ENCODE data around the gene TBC1D23.
A peak's percentile ranks its signal among the peaks of the same experiment; 100 is the strongest.
"Not testable (repeated sequence)": the region's sequence is repeated elsewhere in the genome, so short reads cannot be mapped to it uniquely, and the experiment has no call there.

The TBC1D23 gene

DNA sequence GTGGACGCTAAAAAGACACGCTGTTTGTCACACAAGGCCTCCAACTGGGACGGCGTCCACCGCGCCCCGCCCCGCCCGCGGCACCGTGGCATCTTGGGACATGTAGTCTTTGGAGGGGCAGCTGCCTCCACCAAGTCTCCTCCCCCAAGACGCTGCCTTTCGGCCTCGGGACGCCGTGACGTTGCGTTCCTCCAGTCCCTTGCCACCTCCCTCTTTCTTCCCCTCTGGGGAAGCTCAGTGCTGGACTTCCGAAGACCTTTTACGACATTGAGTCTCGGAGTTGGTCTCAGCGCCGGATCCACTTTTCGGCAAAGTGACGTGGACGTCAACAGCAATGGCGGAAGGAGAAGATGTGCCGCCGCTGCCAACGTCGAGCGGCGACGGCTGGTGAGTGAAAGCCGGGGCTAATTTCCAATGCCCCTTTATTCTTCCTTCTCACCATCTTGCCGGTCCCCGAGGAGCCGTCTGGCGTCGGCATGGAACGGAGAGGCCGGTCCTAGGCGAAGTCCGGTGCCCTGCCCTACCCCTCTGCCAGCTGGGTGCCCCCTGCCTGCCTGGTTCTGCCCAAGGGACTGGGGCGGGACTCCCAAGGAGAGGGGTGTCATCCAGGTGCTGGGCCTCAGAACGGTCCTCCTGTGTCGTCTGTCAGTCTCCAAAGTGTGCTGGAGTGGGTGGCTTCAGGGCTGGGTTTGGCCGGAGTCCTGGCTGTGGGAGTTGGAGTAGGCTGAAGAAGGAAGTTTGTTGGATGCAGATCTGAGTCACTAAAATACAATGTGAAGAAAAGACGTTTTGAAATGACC lies at the start of gene TBC1D23:
TSS of gene TBC1D23 (plus strand) at position 308 of the 800 bp plus-strand sequence. CDS start at position 335, 27 bp downstream.
- peak; percentile 92 to 94 for DNase-seq (ENCODE audit: low read depth in 2 of 2)

DNA sequence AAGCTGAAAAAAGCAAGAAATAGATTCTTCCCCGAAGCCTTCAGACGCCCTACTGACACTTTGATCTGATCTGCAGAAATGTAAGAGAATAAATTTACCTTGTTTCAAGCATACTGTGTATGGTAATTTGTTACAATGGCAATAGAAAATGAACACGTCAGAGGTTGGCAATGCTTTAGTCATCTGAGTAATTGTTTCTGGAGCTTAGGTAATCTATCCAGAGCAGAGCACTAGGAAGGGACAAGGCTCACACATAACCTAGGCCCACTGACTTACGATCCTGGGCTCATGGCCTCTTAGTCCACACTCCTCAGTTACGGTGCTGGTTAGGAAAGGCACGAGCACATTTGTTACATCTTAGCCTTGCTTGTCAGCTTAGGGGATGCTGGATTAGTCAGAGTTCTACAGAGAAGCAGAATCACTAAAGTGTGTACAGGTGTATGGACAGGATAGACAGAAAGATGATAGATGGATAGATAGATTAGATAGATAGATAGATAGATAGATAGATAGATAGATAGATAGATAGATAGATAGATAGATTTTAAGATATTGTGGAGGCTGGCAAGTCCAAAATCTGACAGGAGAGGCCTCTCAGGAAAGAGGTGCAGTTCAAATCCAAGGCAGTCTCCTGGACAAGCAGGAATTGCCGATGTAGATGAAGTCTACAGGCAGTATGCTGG lies 46.8 kb upstream of the TBC1D23 start:
- DNase-seq (ENCODE audit: low read depth in 2 of 2): no peak

DNA sequence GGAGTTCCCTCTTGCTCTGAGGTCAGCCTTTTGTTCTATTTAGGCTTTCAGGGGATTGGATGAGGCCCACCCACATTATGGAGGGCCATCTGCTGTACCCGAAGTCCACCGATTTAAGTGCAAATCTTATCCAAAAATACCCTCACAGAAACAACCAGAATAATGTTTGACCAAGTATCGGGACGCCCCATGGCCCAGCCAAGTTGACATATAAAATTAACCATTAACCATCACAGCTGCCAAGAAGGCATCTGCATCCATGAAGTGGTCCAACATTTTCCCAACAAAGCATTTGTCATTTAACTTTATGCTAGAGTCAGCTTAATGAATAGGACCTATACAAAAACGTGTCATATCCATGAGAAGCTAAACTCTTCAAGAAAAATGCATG lies 46.2 kb upstream of the TBC1D23 start:
- no peak for DNase-seq (ENCODE audit: low read depth in 2 of 2)

DNA sequence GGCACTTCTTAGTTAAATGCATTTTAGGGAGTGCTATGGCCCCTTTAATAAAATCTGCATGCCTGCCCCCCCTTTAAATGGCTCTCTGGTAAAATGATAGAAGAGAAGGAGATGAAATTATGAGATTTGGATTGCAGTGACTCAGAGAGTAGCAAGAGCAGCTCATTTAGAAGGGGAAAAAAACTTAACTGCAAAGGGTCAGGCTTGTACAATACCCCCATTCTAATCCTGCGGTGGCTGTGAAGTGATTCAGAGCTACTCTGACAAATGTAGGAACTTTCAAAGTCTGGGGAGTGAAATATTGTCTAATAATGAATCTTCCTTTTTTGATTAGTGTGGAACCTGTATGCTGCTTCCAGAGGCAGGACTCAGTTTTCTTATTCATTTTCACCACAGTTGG lies 44.1 kb upstream of the TBC1D23 start:
- DNase-seq (ENCODE audit: low read depth in 2 of 2): no peak

DNA sequence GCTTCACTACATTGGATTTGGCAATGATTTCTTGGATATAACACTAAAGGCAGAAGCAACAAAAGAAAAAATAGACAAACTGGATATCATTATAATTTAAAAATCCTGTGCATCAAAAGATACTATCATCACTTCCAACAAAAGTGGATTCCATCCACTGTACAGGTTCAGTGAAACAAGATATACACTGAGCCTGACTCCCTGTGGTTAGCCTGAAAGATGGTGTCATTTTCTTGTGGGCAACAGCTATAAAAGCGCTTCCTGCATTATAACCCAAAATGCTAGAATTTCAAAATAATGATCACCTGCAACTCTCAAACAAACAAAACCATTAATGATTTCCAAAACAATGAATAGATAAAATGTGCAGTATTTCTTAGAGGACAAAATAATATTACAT lies 39.6 kb upstream of the TBC1D23 start:
- no peak for DNase-seq (ENCODE audit: low read depth in 2 of 2)

DNA sequence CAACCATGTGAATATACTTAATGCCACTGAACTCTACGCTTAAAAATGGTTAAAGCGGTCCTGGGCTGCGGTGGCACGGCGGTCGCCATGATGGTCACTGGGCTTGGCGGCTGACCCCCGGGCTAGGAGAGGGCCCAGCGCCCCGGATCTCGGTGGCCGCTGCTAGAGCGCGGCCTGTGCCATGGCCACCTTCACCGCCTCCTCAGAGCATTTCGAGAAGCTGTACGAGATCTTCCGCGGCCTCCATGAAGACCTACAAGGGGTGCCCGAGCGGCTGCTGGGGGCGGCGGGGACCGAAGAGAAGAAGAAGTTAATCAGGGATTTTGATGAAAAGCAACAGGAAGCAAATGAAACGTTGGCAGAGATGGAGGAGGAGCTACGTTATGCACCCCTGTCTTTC lies 35.6 kb upstream of the TBC1D23 start:
- no peak for DNase-seq (ENCODE audit: low read depth in 2 of 2)

DNA sequence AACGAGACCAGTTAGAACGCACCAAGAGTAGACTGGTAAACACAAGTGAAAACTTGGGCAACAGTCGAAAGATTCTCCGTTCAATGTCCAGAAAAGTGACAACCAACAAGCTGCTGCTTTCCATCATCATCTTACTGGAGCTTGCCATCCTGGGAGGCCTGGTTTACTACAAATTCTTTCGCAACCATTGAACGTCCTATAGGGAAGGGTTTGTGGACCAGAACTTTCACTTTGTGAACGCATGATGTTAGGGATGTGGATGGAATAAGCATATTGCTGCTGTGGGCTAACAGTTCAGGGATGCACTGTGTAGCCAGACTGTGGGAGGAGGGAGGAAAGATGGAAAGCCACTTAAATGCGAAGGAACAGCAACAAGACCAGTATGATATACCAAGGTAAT lies 34.9 kb upstream of the TBC1D23 start:
- no peak for DNase-seq (ENCODE audit: low read depth in 2 of 2)

DNA sequence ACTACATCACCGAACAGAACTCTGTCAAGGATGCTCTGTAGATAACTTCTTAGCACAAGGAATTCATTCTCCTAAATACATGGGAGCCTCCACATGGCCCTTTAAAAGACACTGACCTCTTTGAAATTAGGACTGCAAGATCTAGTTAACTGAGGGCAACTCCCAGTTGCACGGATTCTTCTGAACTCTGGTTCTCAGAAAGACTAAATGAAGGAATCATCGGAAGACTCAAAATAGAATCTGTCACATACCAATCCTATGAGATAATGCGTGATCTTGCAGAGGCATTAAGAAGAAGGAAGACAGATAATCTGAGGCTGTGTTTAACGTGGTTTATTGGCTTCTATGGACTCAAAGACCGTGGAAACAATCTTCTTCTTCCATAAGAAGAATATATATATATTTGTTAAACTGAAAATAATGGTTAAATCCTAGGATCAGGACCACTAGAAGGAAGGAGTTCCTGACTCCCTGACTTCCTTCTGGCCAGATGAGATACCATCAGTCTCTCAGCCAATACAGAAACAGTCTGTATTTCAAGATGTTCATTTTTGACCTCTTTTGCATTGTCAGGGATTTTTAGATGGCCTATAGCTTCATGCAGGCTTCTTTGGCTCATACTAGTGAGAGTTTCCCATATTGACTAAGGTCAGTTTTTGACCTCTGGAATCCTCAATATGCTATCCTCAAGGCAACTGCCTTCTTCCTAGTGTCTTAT lies 33.9 kb upstream of the TBC1D23 start:
- no peak for DNase-seq (ENCODE audit: low read depth in 2 of 2)

DNA sequence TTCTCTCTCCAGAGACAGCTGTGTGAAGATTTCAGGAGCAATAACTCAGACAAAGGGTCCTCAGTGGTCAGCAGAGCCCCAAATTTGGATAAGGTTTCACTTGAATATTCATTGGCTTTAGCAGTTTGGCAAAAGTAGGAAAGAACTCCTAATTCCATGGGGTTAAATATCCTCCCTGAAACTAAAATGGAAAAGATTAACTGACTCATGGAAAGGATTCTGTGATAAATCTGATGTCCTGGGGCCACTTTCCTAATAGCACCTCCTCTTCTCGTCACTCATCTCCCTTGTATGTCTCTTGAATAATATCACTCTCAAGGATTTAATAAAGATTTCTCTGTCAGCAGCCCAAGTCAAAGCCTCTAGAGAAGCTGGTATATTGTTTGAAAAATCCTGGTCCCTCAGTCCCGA lies 33.3 kb upstream of the TBC1D23 start:
- no peak for DNase-seq (ENCODE audit: low read depth in 2 of 2)

DNA sequence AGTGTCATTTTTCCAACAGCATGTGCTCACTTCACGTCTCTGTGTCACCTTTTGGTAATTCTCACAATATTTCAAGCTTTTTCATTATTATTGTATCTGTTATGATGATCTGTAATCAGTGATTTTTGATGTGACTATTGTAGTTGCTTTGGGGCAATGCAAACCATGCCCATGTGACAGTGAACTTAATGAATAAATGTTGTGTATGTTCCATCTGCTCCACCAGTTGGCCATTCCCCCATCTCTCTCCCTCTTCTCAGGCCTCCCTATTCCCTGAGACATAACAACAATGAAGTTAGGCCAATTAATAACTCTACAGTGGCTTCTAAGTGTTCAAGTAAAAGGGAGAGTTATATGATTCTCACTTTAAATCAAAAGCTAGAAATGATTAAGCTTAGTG lies 32.5 kb upstream of the TBC1D23 start:
- no peak for DNase-seq (ENCODE audit: low read depth in 2 of 2)

DNA sequence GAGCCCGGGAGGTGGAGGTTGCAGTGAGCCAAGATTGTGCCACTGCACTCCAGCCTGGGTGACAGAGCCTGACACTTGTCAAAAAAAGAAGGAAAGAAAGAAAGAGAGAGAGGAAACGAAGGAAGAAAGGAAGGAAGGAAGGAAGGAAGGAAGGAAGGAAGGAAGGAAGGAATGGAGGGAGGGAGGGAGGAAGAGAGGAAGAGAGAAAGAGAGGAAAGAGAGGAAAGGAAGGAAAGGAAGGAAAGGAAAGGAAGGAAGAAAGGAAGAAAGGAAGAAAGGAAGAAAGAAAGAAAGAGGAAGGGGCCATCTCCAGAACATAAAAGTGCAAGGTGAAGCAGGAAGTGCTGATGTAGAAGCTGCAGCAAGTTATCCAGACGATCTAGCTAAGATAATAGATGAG lies 31.6 kb upstream of the TBC1D23 start:
- DNase-seq (ENCODE audit: low read depth in 2 of 2): not testable (repeated sequence)

DNA sequence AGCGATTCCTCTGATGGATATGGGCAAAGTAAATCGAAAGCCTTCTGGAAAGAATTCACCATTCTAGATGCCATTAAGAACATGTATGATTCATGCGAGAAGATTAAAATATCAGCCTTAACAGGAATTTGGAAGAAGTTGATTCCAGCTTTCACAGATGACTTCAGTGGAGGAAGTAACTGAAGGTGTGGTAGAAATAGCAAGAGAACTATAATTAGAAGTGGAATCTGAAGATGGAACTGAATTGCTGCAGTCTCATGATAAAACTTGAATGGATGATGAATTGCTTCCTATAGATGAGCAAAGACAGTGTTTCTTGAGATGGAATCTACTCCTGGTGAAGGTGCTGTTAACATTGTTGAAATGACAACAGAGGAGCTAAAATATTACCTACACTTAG lies 30.1 kb upstream of the TBC1D23 start:
- DNase-seq (ENCODE audit: low read depth in 2 of 2): no peak

DNA sequence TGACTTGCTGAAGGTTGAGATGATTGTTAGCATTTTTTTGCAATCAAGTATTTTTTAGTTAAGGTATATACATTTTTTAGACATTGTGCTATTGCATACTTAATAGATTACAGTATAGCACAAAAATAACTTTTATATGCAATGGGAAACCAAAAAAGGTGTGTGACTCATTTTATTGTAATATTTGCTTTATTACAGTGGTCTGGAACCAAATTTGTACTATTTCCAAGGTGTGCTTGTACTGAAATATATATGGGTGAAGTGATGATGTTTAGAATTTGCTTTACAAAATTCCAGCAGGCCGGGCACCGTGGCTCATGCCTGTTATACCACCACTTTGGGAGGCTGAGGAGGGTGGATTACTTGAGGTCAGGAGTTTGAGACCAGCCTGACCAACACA lies 29.1 kb upstream of the TBC1D23 start:
- DNase-seq (ENCODE audit: low read depth in 2 of 2): no peak

DNA sequence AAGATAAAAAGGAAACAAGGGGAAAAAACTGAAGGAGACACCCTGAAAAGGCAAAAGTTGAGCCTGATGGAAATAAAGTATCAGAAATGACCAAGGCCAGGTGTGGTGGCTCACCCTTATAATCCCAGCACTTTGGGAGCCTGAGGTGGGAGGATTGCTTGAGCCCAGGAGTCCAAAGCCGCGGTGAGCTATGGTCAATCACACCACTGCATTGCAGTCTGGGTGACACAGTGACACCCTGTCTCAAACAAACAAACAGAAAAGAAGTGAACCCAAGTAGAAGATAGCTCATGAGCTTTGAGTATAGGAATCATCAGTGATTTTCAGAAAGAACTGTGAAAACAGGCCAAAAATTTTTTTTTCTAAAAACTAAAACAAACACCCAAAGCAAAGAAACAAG lies 26.4 kb upstream of the TBC1D23 start:
- DNase-seq (ENCODE audit: low read depth in 2 of 2): no peak

DNA sequence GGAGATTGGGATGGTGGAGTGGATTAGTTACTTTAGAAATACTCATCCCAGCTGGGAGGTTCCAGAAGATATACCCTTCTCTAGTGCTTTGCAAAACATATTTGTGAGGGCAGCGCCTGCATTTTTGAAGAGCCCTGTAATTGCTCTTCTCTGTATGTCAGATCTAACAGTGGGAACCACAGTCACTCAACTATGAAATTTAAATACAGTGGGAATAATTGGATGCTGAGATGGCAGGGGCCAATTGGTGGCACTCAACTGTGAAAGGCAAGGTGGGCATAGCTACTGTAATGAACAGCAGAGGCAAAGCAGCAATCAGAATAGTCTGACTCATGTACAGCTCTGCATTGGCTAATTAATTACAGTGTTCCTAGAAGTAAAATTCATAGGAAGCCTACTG lies 22.2 kb upstream of the TBC1D23 start:
- no peak for DNase-seq (ENCODE audit: low read depth in 2 of 2)

DNA sequence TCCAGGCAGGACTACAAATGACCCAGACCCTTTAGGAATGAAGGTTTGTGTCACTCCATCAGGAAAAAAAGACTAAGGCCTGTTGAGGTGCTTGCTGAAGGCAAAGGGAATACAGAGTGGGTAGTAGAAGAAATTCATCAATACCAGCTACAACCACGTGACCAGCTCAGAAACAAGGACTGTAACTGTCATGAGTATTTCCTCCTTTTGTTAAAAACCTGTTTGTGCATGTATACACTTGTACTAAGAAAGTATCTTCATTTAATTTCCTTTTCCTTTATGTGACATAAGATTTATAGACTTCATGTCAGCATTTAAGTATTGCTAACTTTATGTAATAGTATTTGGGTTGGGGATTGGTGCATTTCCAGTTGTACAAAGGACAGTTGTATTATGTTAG lies 18.3 kb upstream of the TBC1D23 start:
- not testable (repeated sequence) for DNase-seq (ENCODE audit: low read depth in 2 of 2)

DNA sequence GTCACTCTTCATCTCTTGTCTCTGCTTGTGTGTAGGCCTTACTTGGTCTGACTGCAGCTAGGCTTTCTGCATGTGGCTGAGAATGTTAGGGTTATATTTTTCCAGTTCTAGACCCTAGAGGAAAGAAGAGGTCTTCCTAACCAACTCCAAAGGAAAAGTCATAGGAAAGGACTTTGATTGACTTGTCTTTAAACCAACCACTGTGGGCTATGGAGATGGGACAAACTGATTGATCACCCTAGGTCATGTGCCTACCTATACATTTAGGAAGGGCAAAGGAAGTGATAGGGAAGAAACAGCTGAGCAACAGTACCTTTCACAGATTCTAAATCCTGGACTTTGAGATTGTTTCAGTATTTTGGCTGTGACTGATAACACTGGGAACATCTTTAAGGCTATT lies 16.5 kb upstream of the TBC1D23 start:
- no peak for DNase-seq (ENCODE audit: low read depth in 2 of 2)

DNA sequence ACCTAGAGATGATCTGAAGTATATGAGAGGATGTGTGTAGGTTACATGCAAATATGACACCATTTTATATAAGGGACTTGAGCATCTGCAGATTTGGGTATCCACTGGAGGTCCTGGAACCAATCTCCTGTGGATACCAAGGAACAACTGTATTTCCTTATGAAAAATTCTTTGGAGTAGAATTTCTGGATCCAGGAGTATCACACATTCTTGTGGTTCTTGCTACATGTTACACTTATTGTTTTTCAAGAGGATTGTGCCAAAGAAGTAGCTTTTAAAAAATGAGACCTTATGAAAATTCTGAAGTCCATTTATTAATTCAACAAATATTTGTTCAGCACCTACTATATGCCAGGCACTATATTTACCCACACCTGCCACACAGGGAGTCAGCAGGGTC lies 15.7 kb upstream of the TBC1D23 start:
- no peak for DNase-seq (ENCODE audit: low read depth in 2 of 2)

DNA sequence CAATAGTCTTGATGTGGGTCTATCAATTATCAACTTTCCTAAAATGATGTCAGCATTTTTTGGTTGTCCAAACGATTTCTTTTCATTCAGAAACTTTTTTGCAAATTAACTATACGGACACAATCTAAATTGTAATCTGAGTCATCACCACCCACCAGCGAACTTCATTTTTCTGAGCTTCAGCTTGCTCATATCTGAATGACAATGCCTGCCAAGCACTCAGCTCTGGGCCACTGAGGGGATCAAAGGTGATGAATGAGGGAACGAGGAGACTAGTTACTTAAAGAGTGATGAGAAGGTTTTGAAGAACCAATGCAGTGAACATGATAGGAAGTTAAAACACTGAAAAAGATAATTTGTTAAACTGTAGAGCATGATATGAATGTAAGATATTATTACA lies 14.9 kb upstream of the TBC1D23 start:
- no peak for DNase-seq (ENCODE audit: low read depth in 2 of 2)

DNA sequence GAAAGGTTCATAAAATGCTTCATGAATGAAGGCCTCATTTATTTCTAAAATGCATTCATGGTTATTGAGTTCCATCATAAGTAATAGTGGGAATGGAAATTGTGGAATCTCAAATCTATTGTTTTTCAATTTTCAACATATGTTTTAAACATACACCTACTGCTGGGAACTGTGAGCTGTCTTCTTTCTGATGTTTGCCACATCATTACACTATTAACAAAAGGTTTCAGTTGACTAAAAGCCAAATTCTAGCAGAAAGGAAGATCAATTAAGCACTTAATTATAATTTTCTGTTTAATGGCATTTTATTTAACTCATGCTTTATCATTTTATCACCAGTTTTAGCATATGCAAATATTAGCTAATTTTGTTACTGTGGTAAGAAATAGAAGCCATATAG lies 13.8 kb upstream of the TBC1D23 start:
- no peak for DNase-seq (ENCODE audit: low read depth in 2 of 2)

DNA sequence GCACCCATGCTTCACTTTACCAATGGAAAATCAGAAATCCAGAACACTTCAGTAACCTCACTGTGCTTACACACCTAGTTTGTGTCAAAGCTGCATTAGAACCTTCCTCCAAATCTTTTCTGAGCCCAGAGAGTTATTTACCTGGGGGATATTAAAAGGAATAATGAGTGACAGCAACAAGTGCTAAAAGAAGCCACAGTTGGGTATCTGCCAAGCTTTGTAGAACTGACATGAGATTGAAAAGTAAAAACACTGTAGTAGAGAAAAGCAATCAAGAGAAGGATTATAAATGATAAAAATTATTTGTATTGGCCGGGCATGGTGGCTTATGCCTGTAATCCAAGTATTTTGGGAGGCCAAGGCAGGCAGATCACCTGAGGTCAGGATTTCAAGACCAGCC lies 8.8 kb upstream of the TBC1D23 start:
- DNase-seq (ENCODE audit: low read depth in 2 of 2): no peak

DNA sequence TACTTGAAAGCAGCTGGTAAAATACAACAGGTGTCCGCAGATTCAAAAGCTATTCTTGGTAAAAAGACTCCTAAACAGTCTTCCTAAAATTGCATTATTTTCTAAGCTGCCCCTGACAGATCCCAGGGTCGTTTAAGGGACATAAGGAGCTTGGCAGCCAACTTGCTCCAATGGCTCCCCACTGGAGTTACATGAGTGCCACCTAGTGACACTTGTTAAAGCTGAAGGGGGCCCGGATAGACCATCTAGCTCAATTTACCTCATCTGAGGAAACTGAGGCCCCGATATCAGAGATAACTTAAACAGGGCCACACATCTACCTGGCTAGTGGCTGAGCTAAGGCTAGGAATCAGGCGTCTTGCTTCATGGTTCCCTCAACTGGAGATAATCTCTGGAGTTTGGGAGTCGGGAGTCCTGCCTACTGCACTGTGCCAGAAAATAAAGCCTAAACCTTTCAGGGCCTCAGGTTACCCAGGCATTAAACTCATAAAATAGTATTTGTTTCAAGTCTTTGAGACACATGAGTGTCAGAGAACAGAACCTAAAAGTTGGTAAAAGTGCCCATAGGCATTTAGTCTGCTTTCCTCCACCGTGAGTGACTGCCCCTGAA lies 6.5 kb upstream of the TBC1D23 start:
- DNase-seq (ENCODE audit: low read depth in 2 of 2): no peak

Data from stimulated activated CD8-positive, alpha-beta memory T cell treated with anti-CD3 and anti-CD28 coated beads, Interleukin-7, amount 100 ng/mL, for 1 hour (primary cell).